Bronchial epithelial cell (primary cell): ENCODE data around the gene GATAD2A. TPM values are rescaled to one million over a fixed set of nuclear protein-coding genes. Genes with fewer than 3 reads are reported as not detected.
A peak's percentile ranks its signal among the peaks of the same experiment; 100 is the strongest.

ENCODE experiments used
- DNase-seq: peaks from one replicate; pipeline ENCODE4 v3.0.0-alpha.2; 2010; ENCODE audit warnings: low read depth
- FAIRE-seq: peaks from 2 replicates; lab custom pipeline; 2011; peaks lifted over from hg19 to GRCh38; lab: Jason Lieb, UNC
- H3K27me3 ChIP-seq: 2 replicates; pipeline ENCODE4 v1.5.1; 2011; ENCODE audit warnings: low read length; ENCODE audit not compliant: control insufficient read depth, insufficient read depth
- H3K36me3 ChIP-seq: 2 replicates; pipeline ENCODE4 v1.5.1; 2011; ENCODE audit warnings: low read length; ENCODE audit not compliant: control insufficient read depth, insufficient read depth
- H3K4me3 ChIP-seq: 2 replicates; pipeline ENCODE4 v1.5.1; 2011; ENCODE audit warnings: mild to moderate bottlenecking, low read depth, low read length, control low read depth
- CTCF ChIP-seq: IDR thresholded peaks from 2 replicates; pipeline ENCODE4 v1.5.1; 2011; ENCODE audit warnings: mild to moderate bottlenecking, moderate library complexity, low read length, control low read depth, inconsistent platforms; ENCODE audit not compliant: insufficient read depth, severe bottlenecking
- total RNA-seq: library from RNA; depleted of rRNA; stranded (reverse); fragments of >200 nt; gene quantifications from 2 replicates; pipeline ENCODE4 v1.2.1, GENCODE V29; 2014

Gene GATAD2A
- total RNA-seq, 1 donor from 2014 or later, result 48.4 TPM

- no peak for FAIRE-seq
- Histone ChIP-seq H3K4me3 (no peak overlapping the region), H3K27me3 (no peaks in the 10 kb centered on the region), H3K36me3 (peaks cover 16% of the 10 kb centered on the region)
- no peak for DNase-seq
- TF ChIP-seq CTCF, result no peak
These were observed 101.9 kb downstream of the GATAD2A start for GRCh38 chr19:19507354-19507753.

GRCh38 chr19:19508217-19508616 lies 102.7 kb downstream of the GATAD2A start:
- DNase-seq, result no peak

GRCh38 chr19:19510432-19510831 lies 105.0 kb downstream of the GATAD2A start:
- no peak overlapping the region for H3K4me3 ChIP-seq
- TF ChIP-seq CTCF, result no peak
- DNase-seq (peak; percentile 35), FAIRE-seq (no peak)
- H3K36me3 ChIP-seq, result peaks cover 2% of the 10 kb centered on the region
- no peaks in the 10 kb centered on the region for H3K27me3 ChIP-seq

More at GRCh38 chr19:19508217-19508616, 102.7 kb downstream of the GATAD2A start:
- no peak for TF ChIP-seq CTCF
- FAIRE-seq, result no peak
- Histone ChIP-seq H3K36me3 (peaks cover 10% of the 10 kb centered on the region), H3K4me3 (no peak overlapping the region), H3K27me3 (no peaks in the 10 kb centered on the region)

- DNase-seq (no peak), FAIRE-seq (no peak)
- no peaks in the 10 kb centered on the region for H3K36me3 ChIP-seq
- H3K4me3 ChIP-seq, result no peak overlapping the region
- no peaks in the 10 kb centered on the region for H3K27me3 ChIP-seq
- no peak for TF ChIP-seq CTCF
These were observed 108.2 kb downstream of the GATAD2A start for GRCh38 chr19:19513682-19514081.

- FAIRE-seq, result no peak
These were observed 108.8 kb downstream of the GATAD2A start for GRCh38 chr19:19514215-19514657.

More at GRCh38 chr19:19514215-19514657, 108.8 kb downstream of the GATAD2A start:
- Histone ChIP-seq H3K4me3 (no peak overlapping the region), H3K27me3 (no peaks in the 10 kb centered on the region), H3K36me3 (peaks cover 3% of the 10 kb centered on the region)
- TF ChIP-seq CTCF, result no peak
- no peak for DNase-seq
